ENCODE results near the gene GPR55.

GPR55 gene

GRCh38 chr2:230947908-230948365 is 22.9 kb upstream of the GPR55 start:
- Histone ChIP-seq H3K27me3 (ENCODE audit: low read depth, low read length) (no peaks in the 10 kb centered on the region), H3K27ac (ENCODE audit: low read length) (no peak overlapping the region), H3K4me1 (ENCODE audit: control insufficient read depth in 1 of 2, insufficient read depth in 2 of 2, low read length in 2 of 2) (no peaks in the 10 kb centered on the region), H3K36me3 (ENCODE audit: control insufficient read depth in 1 of 2, insufficient read depth in 2 of 2, low read length in 2 of 2) (no peaks in the 10 kb centered on the region), H3K4me3 (ENCODE audit: low read depth in 1 of 2, low read length in 2 of 2) (no peak overlapping the region), H3K9me3 (ENCODE audit: control insufficient read depth in 1 of 2, low read length in 2 of 2) (no peaks in the 10 kb centered on the region)

DNA sequence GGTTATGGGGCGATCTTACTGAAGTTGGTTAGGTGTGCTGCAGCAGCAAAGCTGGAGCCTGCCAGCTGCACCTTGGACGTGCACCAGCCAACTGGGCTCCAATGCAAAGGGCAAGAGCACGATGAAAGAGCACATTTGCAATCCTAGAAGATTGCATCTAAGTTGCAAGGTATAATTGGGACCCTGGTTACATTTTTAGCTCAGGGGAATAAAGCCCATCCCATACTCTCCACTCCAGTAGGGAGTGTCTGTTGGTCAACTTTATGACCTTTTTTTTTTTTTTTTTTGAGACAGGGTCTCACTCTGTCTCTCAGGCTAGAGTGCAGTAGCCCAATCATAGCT is 22.2 kb upstream of the GPR55 start:
- Histone ChIP-seq H3K9me3 (ENCODE audit: control insufficient read depth in 1 of 2, low read length in 2 of 2) (no peaks in the 10 kb centered on the region), H3K27ac (ENCODE audit: low read length) (no peak overlapping the region), H3K36me3 (ENCODE audit: control insufficient read depth in 1 of 2, insufficient read depth in 2 of 2, low read length in 2 of 2) (no peaks in the 10 kb centered on the region), H3K27me3 (ENCODE audit: low read depth, low read length) (no peaks in the 10 kb centered on the region), H3K4me3 (ENCODE audit: low read depth in 1 of 2, low read length in 2 of 2) (no peak overlapping the region), H3K4me1 (ENCODE audit: control insufficient read depth in 1 of 2, insufficient read depth in 2 of 2, low read length in 2 of 2) (no peaks in the 10 kb centered on the region)

DNA sequence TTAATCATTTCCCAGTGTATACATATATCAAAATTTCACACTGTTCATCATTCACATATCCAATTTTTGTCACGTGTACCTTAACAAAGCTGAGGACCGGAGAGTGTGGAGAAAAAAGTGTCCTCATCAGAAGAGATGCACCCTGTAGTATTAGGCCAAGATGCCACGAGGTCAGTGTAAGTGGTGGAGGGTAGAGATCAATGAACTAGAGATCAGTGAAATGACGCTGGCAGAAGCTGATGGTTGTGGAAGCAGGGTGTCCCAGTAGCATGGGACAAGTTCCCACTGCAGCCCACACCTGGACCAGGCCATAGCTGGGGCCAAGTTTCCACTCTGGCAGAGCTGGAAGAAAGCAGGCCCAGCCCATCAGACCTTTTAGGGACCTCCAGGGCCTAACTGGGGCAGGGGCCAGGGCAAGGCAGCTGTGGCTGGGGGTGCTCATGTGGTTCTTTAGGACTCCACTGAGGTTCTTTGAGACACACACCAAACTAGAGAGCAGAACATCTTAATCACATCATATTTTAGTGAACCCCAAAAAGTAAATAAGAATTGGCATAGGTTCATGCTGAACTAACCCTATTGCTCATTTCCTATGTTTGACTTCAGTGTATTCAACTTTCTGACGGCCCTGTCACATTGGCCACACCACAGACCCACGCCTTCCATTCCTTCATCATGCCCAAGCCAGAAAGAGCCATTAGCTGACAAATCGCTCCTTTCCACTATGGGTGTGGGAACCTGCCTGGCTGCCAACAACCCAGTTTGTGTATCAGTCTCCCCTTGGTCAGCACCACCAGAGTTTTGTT is 21.6 kb upstream of the GPR55 start:
- H3K36me3 ChIP-seq (ENCODE audit: control insufficient read depth in 1 of 2, insufficient read depth in 2 of 2, low read length in 2 of 2) = no peaks in the 10 kb centered on the region
- no peaks in the 10 kb centered on the region for H3K27me3 ChIP-seq (ENCODE audit: low read depth, low read length)
- H3K9me3 ChIP-seq (ENCODE audit: control insufficient read depth in 1 of 2, low read length in 2 of 2) = no peaks in the 10 kb centered on the region
- no peak overlapping the region for H3K4me3 ChIP-seq (ENCODE audit: low read depth in 1 of 2, low read length in 2 of 2)
- H3K27ac ChIP-seq (ENCODE audit: low read length) = no peak overlapping the region
- no peaks in the 10 kb centered on the region for H3K4me1 ChIP-seq (ENCODE audit: control insufficient read depth in 1 of 2, insufficient read depth in 2 of 2, low read length in 2 of 2)

- H3K4me3 ChIP-seq (ENCODE audit: low read depth in 1 of 2, low read length in 2 of 2) = no peak overlapping the region
- no peaks in the 10 kb centered on the region for H3K9me3 ChIP-seq (ENCODE audit: control insufficient read depth in 1 of 2, low read length in 2 of 2)
- H3K4me1 ChIP-seq (ENCODE audit: control insufficient read depth in 1 of 2, insufficient read depth in 2 of 2, low read length in 2 of 2) = no peaks in the 10 kb centered on the region
- no peak overlapping the region for H3K27ac ChIP-seq (ENCODE audit: low read length)
- H3K36me3 ChIP-seq (ENCODE audit: control insufficient read depth in 1 of 2, insufficient read depth in 2 of 2, low read length in 2 of 2) = no peaks in the 10 kb centered on the region
- no peaks in the 10 kb centered on the region for H3K27me3 ChIP-seq (ENCODE audit: low read depth, low read length)
Observed at GRCh38 chr2:230944757-230945372, 19.8 kb upstream of the GPR55 start.

DNA sequence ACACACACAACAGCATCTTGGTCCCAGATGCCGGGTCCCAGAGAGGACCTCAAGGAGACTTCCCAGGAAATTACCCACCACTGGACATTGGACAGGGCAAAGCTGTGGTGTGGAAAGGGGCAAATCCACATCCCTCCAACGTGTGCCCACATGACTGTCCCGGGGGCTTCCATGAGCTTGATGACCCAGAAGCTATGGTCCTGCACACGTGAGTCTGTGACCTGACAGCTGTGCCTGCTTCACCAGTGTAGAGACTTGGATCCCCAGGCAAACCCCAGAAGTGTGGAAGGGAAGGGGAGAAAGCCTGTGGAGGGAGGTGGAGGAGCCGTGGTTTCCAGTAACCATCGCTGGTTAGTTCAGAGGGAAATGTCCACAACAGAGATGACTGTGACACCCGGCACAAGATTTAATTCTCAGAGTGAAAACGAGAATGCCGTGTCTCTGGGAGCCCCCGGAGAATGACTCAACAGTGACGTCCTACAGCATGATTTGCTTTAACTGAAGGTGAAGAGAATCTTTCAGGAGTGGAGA is 19.1 kb upstream of the GPR55 start:
- H3K27ac ChIP-seq (ENCODE audit: low read length) = no peak overlapping the region
- H3K4me1 ChIP-seq (ENCODE audit: control insufficient read depth in 1 of 2, insufficient read depth in 2 of 2, low read length in 2 of 2) = no peaks in the 10 kb centered on the region
- no peaks in the 10 kb centered on the region for H3K36me3 ChIP-seq (ENCODE audit: control insufficient read depth in 1 of 2, insufficient read depth in 2 of 2, low read length in 2 of 2)
- no peaks in the 10 kb centered on the region for H3K9me3 ChIP-seq (ENCODE audit: control insufficient read depth in 1 of 2, low read length in 2 of 2)
- no peak overlapping the region for H3K4me3 ChIP-seq (ENCODE audit: low read depth in 1 of 2, low read length in 2 of 2)
- H3K27me3 ChIP-seq (ENCODE audit: low read depth, low read length) = no peaks in the 10 kb centered on the region

DNA sequence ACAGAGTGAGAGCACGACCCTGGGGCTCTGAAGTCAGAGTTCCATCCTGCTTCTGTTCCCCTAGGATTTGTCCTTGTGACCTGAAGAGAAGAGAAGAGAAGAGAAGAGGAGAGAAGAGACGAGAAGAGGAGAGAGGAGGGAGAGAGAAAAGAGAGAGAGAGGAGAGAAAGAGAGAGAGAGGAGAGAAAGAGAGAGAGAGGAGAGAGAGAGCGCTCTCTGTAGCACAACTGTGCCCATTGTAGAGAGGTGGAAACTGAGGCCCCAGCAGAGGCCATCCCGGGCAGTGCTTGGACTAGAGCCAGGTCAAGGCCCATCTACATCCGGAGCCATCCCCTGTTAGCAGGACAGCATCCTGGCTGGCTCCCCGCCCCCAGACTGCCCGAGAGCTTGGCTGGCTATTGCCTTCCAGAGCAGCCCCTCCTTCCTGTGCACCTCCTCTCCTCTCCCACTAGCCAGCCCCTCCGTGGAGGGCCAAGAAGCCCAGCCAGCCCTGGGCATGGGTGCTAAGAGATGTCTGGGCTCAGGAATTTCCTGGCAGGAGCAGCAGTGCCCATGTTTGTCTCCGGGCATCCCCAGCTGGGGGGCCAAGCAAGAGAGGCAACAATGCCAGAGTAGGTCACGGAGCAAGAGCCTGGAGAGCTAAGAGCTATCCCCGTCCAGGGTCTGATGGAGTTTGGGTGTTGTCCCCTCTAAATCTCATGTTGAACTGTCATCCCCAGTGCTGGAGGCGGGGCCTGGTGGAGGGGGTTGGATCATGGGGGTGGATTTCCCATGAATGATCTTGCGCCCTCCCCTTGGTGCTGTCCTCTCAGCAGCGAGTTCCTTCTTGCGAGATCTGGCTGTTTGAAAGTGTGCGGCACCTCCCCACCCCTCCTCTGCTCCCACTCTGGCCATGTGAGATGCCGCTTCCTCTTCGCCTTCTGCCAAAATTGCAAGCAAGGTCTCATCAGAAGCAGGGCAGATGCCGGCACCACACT is 18.2 kb upstream of the GPR55 start:
- Histone ChIP-seq H3K4me3 (ENCODE audit: low read depth in 1 of 2, low read length in 2 of 2) (no peak overlapping the region), H3K4me1 (ENCODE audit: control insufficient read depth in 1 of 2, insufficient read depth in 2 of 2, low read length in 2 of 2) (no peaks in the 10 kb centered on the region), H3K9me3 (ENCODE audit: control insufficient read depth in 1 of 2, low read length in 2 of 2) (no peaks in the 10 kb centered on the region), H3K27ac (ENCODE audit: low read length) (no peak overlapping the region), H3K27me3 (ENCODE audit: low read depth, low read length) (no peaks in the 10 kb centered on the region), H3K36me3 (ENCODE audit: control insufficient read depth in 1 of 2, insufficient read depth in 2 of 2, low read length in 2 of 2) (no peaks in the 10 kb centered on the region)

GRCh38 chr2:230942371-230942770 is 17.3 kb upstream of the GPR55 start:
- Histone ChIP-seq H3K36me3 (ENCODE audit: control insufficient read depth in 1 of 2, insufficient read depth in 2 of 2, low read length in 2 of 2) (no peaks in the 10 kb centered on the region), H3K4me3 (ENCODE audit: low read depth in 1 of 2, low read length in 2 of 2) (no peak overlapping the region), H3K4me1 (ENCODE audit: control insufficient read depth in 1 of 2, insufficient read depth in 2 of 2, low read length in 2 of 2) (no peaks in the 10 kb centered on the region), H3K9me3 (ENCODE audit: control insufficient read depth in 1 of 2, low read length in 2 of 2) (no peaks in the 10 kb centered on the region), H3K27ac (ENCODE audit: low read length) (no peak overlapping the region), H3K27me3 (ENCODE audit: low read depth, low read length) (no peaks in the 10 kb centered on the region)

DNA sequence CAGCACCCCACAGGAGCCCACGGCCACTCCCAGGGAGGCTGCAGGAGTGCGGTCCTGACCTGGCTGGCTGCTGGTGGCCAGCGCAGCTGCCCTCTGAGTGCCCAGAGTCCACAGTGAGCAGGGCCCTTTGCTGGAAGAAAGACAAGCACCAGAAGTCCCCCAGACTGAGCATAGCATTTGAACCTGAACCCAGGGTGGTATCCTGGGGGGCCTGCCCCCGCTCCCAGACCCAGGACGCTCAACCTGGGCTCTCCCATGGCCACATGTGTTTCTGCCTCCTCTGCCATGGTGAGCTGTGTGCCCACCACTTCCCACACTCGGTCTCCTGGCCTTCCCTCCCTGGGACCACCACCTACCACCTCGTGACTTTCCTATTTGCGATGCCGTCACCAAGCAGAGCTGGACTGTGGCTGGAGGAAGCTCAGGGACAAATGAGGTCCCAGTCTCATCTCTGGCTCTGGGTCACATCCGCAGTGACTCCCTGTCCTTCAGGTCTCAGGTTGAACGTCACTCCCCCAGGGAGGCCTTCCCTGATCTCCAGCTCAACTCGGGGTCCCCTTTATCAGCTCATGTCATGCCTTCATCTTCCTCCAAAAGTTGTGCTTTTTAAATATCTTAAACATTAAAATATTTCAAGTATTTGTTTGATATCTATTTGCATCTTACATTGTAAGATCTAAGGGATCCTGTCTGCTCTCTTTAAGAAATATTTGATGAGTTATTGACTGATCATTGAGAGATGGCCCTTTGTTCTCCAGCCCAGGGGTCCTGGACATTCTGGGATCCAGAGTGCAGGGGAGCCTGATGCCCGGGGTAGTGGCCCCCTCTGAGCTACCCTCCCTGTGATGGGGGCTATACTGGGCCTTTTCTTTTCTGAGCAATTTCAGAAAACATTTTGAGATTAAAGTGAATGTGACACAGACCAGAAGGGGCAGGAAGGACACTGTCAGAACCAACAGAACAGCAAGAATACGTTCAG is 16.4 kb upstream of the GPR55 start:
- no peak overlapping the region for H3K27ac ChIP-seq (ENCODE audit: low read length)
- no peaks in the 10 kb centered on the region for H3K4me1 ChIP-seq (ENCODE audit: control insufficient read depth in 1 of 2, insufficient read depth in 2 of 2, low read length in 2 of 2)
- no peak overlapping the region for H3K4me3 ChIP-seq (ENCODE audit: low read depth in 1 of 2, low read length in 2 of 2)
- H3K27me3 ChIP-seq (ENCODE audit: low read depth, low read length) = no peaks in the 10 kb centered on the region
- H3K36me3 ChIP-seq (ENCODE audit: control insufficient read depth in 1 of 2, insufficient read depth in 2 of 2, low read length in 2 of 2) = no peaks in the 10 kb centered on the region
- no peaks in the 10 kb centered on the region for H3K9me3 ChIP-seq (ENCODE audit: control insufficient read depth in 1 of 2, low read length in 2 of 2)

GRCh38 chr2:230940471-230940815 is 15.4 kb upstream of the GPR55 start:
- H3K9me3 ChIP-seq (ENCODE audit: control insufficient read depth in 1 of 2, low read length in 2 of 2) = no peaks in the 10 kb centered on the region
- H3K27ac ChIP-seq (ENCODE audit: low read length) = no peak overlapping the region
- H3K4me1 ChIP-seq (ENCODE audit: control insufficient read depth in 1 of 2, insufficient read depth in 2 of 2, low read length in 2 of 2) = no peaks in the 10 kb centered on the region
- H3K4me3 ChIP-seq (ENCODE audit: low read depth in 1 of 2, low read length in 2 of 2) = no peak overlapping the region
- no peaks in the 10 kb centered on the region for H3K27me3 ChIP-seq (ENCODE audit: low read depth, low read length)
- H3K36me3 ChIP-seq (ENCODE audit: control insufficient read depth in 1 of 2, insufficient read depth in 2 of 2, low read length in 2 of 2) = no peaks in the 10 kb centered on the region

DNA sequence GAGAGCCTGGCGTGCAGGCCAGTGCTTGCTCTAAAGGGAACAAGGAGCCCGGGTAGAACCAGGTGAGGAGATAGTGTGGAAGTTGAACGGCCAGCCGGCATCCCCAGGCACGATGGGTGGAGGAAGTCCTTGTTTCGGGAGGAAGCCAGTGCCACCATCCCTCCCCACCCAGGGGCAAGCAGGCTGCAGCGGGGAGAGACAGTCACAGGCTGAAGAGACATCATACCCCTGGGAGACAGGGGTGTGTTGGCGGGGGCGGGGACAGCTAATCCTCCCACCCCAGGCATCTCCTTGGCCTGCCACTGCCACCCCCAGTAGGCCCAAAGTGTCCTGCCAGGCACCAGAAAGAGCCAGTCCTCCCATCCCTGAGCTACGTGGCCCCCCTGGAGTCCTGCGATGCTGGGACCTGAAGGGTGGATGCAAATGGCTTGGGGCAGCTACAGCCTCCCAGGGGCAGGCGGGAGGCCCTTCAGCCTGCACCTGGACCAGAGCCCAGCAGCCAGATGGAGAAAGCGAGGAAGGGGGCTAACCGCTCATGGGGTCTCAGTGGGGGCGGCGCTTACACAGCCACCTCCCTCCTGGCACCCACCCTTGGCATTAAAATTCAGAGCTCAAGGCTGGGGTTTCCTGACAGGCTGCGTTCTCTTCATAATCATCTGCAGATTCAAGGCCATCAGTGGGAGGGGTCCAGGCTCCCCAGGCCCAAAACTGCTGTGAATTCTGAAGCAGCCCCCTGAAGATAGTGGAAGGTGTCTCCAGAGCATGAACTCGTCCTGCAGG is 14.8 kb upstream of the GPR55 start:
- Histone ChIP-seq H3K4me1 (ENCODE audit: control insufficient read depth in 1 of 2, insufficient read depth in 2 of 2, low read length in 2 of 2) (no peaks in the 10 kb centered on the region), H3K4me3 (ENCODE audit: low read depth in 1 of 2, low read length in 2 of 2) (no peak overlapping the region), H3K36me3 (ENCODE audit: control insufficient read depth in 1 of 2, insufficient read depth in 2 of 2, low read length in 2 of 2) (no peaks in the 10 kb centered on the region), H3K27me3 (ENCODE audit: low read depth, low read length) (no peaks in the 10 kb centered on the region), H3K27ac (ENCODE audit: low read length) (no peak overlapping the region), H3K9me3 (ENCODE audit: control insufficient read depth in 1 of 2, low read length in 2 of 2) (no peaks in the 10 kb centered on the region)
